ENCODE results near the gene PKD1L1. TPM values are rescaled to one million over a fixed set of nuclear protein-coding genes. Genes with fewer than 3 reads are reported as not detected.

The PKD1L1 gene
- total RNA-seq, 4 donors from 2014 or later, result 0.41 to 37.4 (median 17.5) TPM

DNA sequence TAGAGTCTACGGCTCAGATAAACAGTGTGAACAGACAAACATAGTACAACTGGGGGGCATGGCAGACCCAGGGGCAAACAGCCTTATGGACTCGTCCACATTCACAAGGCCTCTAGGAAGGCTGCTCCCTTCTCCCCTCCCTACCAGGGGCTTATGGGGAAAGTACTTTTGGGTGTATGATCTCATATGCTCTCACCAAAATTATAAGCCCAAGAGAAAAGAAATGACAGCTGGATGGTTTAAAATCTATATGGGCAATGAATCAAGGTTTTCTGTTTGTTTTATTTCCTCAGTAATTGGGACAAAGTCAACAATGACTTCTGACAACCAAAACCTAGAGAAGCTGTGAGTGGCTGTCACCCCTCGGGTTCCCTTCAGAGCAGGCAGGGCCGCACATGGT lies 144.4 kb downstream of the PKD1L1 start:
- H3K27me3 ChIP-seq, result no peaks in the 10 kb centered on the region
- WGBS, 2 donors (ENCODE audit: low coverage in 1 of 2), result 83 to 100% methylated on average over 2 to 4 of the region's 4 CpGs
- intact Hi-C loops (cut with DNase I; ENCODE audit: low total_unique reads) (no loop called here), in situ Hi-C loops (cut with MboI; ENCODE audit: low pct_ligation_motif_present in 1 of 4, low pct_unique_long_range_greater_than_20kb in 1 of 4, low sequenced_read_pairs in 3 of 4) (loop anchor here (25.0 kb wide), 4 partner anchors 192 to 517 kb away; partner anchors contain the start of gene TNS3 (in 1 of the 4))
- no peak for DNase-seq
- peaks cover 0 to 10% (median 0%) of the 10 kb centered on the region in 4 donors for H3K4me1 ChIP-seq
- no peak overlapping the region for H3K27ac ChIP-seq
- no peak for TF ChIP-seq POLR2AphosphoS5 (IDR thresholded peaks at IDR 0.05)
- TF ChIP-seq EP300 (IDR thresholded peaks at IDR 0.05; ENCODE audit: low read depth), result no peak
- TF ChIP-seq POLR2A (IDR thresholded peaks at IDR 0.05), result no peak
- TF ChIP-seq, protein P1, sequence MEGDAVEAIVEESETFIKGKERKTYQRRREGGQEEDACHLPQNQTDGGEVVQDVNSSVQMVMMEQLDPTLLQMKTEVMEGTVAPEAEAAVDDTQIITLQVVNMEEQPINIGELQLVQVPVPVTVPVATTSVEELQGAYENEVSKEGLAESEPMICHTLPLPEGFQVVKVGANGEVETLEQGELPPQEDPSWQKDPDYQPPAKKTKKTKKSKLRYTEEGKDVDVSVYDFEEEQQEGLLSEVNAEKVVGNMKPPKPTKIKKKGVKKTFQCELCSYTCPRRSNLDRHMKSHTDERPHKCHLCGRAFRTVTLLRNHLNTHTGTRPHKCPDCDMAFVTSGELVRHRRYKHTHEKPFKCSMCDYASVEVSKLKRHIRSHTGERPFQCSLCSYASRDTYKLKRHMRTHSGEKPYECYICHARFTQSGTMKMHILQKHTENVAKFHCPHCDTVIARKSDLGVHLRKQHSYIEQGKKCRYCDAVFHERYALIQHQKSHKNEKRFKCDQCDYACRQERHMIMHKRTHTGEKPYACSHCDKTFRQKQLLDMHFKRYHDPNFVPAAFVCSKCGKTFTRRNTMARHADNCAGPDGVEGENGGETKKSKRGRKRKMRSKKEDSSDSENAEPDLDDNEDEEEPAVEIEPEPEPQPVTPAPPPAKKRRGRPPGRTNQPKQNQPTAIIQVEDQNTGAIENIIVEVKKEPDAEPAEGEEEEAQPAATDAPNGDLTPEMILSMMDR (IDR thresholded peaks at IDR 0.05), result no peak
- H3K36me3 ChIP-seq, result no peaks in the 10 kb centered on the region
- H3K9me3 ChIP-seq, result no peaks in the 10 kb centered on the region
- H3K4me3 ChIP-seq, result no peak overlapping the region

DNA sequence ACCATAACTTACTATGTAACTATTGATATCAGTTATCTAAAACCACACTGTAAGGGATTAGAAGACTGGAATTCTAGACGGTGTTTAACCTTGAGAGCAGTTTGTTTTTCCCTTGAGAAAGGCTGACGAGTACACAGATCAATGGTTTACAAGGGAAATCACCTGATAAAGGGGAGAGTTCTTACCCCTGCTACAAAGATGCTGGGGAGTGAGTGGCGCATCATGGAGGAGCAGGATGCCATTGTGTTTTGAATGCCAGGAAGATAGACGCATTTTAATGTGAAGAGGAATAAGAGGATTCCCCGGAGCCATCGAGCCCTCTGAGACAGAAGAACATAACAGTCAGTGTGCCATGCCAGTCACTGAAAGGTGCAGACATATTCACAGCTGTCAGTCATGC lies 145.2 kb downstream of the PKD1L1 start:
- intact Hi-C loops (cut with DNase I; ENCODE audit: low total_unique reads), result no loop called here
- in situ Hi-C loops (cut with MboI; ENCODE audit: low pct_ligation_motif_present in 1 of 4, low pct_unique_long_range_greater_than_20kb in 1 of 4, low sequenced_read_pairs in 3 of 4), result loop anchor here (25.0 kb wide), 4 partner anchors 191 to 516 kb away; partner anchors contain the start of gene TNS3 (in 1 of the 4)
- no peak for TF ChIP-seq POLR2A (IDR thresholded peaks at IDR 0.05)
- TF ChIP-seq, protein P1 (IDR thresholded peaks at IDR 0.05), result no peak
- no peak for TF ChIP-seq POLR2AphosphoS5 (IDR thresholded peaks at IDR 0.05)
- no peak for TF ChIP-seq EP300 (IDR thresholded peaks at IDR 0.05; ENCODE audit: low read depth)

DNA sequence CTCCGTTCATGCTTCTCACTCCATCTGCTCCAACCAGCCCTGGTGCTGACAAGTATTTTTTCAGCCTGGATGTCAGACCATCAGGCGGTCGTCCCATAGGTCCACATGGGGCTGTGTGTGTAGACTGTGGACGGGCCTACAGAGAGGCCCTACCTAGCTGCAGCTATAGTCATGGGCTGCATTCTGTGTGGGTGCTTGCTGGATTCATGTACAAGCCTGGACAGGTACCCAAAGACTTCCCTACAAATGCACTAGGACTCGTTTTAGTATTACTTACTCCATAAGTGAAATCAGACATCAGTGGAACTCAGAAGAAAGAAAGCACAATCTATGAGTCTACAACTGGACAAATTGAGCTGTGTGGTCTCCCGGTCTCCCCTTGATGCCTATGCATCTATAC lies 146.8 kb downstream of the PKD1L1 start:
- WGBS, 2 donors (ENCODE audit: low coverage in 1 of 2), result 95 to 100% methylated on average over 1 to 6 of the region's 6 CpGs
- intact Hi-C loops (cut with DNase I; ENCODE audit: low total_unique reads), result no loop called here
- in situ Hi-C loops (cut with MboI; ENCODE audit: low pct_ligation_motif_present in 1 of 4, low pct_unique_long_range_greater_than_20kb in 1 of 4, low sequenced_read_pairs in 3 of 4), result loop anchor here (25.0 kb wide), 4 partner anchors 189 to 514 kb away; partner anchors contain the start of gene TNS3 (in 1 of the 4)
- no peak overlapping the region for H3K4me3 ChIP-seq
- no peaks in the 10 kb centered on the region for H3K27me3 ChIP-seq
- no peak overlapping the region for H3K27ac ChIP-seq
- H3K9me3 ChIP-seq, result no peaks in the 10 kb centered on the region
- peaks cover 0 to 4% (median 0%) of the 10 kb centered on the region in 4 donors for H3K4me1 ChIP-seq
- H3K36me3 ChIP-seq, result no peaks in the 10 kb centered on the region
- DNase-seq, result no peak
- TF ChIP-seq EP300 (IDR thresholded peaks at IDR 0.05; ENCODE audit: low read depth) (no peak), POLR2AphosphoS5 (IDR thresholded peaks at IDR 0.05) (no peak)
- TF ChIP-seq, protein P1 (IDR thresholded peaks at IDR 0.05), result no peak

More for the DNA sequence above, 145.2 kb downstream of the PKD1L1 start:
- no peak overlapping the region for H3K4me3 ChIP-seq
- H3K36me3 ChIP-seq, result no peaks in the 10 kb centered on the region
- H3K4me1 ChIP-seq, result peaks cover 0 to 10% (median 0%) of the 10 kb centered on the region in 4 donors
- no peak overlapping the region for H3K27ac ChIP-seq
- H3K27me3 ChIP-seq, result no peaks in the 10 kb centered on the region
- no peak for DNase-seq
- 83 to 87% methylated on average over 6 of the region's 6 CpGs for WGBS, 2 donors (ENCODE audit: low coverage in 1 of 2)
- H3K9me3 ChIP-seq, result no peaks in the 10 kb centered on the region

DNA sequence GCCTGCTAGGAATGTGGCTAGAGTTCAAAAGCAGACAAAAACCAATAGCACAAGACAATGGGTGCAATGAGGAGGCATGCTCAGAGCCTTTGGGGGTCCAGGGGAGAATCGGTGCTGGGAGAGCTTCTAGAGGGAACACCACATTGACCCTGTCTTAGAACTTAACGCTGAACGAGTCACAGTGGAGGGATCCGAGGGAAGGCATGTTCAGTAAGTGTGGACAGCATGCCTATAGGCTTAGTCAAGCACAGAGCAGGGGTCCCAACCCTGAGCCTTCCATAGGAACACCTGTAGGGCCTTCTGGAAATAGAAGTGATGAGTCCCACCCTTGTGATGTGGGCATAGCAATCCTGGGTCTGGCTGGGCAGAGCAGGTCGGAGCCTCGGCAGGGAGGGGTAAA lies 148.7 kb downstream of the PKD1L1 start:
- intact Hi-C loops (cut with DNase I; ENCODE audit: low total_unique reads) (no loop called here), in situ Hi-C loops (cut with MboI; ENCODE audit: low pct_ligation_motif_present in 1 of 4, low pct_unique_long_range_greater_than_20kb in 1 of 4, low sequenced_read_pairs in 3 of 4) (no loop called here)
- Histone ChIP-seq H3K9me3 (no peaks in the 10 kb centered on the region), H3K27me3 (no peaks in the 10 kb centered on the region), H3K4me3 (no peak overlapping the region), H3K4me1 (no peaks in the 10 kb centered on the region), H3K27ac (no peak overlapping the region), H3K36me3 (no peaks in the 10 kb centered on the region)
- no peak for DNase-seq
- WGBS, 2 donors (ENCODE audit: low coverage in 1 of 2), result 86 to 100% methylated on average over 2 to 6 of the region's 6 CpGs
- TF ChIP-seq POLR2AphosphoS5 (IDR thresholded peaks at IDR 0.05) (no peak), POLR2A (IDR thresholded peaks at IDR 0.05) (no peak), EP300 (IDR thresholded peaks at IDR 0.05; ENCODE audit: low read depth) (no peak)
- TF ChIP-seq, protein P1 (IDR thresholded peaks at IDR 0.05), result no peak

All from transverse colon (tissue), 4 donors.